ENCODE data around the gene C1orf87.
A peak's percentile ranks its signal among the peaks of the same experiment; 100 is the strongest.

C1orf87 gene

GRCh38 chr1:59967141-59967697, 106.4 kb downstream of the C1orf87 start:
- H3K4me3 ChIP-seq (ENCODE audit: low read length) = no peak overlapping the region
- no peak for TF ChIP-seq CTCF (IDR thresholded peaks at IDR 0.05; ENCODE audit: insufficient read depth, low read depth, low read length, missing control alignments)
- DNase-seq (ENCODE audit: low read depth) = no peak

DNA sequence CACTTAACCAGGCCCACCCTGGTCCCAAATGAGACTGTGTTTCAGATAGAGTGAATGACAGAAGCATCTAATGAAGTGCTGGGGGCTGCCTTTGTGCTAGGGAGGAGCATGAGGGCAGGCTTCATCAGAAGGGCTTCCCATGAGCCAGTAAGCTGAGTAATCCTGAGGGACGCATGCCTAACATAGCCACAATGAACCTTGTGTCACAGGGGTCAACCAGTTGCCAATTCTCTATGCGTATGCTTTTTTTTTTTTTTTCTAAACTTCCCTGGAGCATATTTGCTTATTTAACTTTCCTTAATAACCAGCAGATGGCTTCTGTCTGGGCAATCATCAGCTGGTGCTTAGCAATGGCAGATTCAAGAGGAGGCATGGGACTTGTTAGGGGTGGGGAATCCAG, 121.5 kb downstream of the C1orf87 start:
- H3K4me3 ChIP-seq (ENCODE audit: low read length) = no peak overlapping the region
- no peak for DNase-seq (ENCODE audit: low read depth)
- TF ChIP-seq CTCF (IDR thresholded peaks at IDR 0.05; ENCODE audit: insufficient read depth, low read depth, low read length, missing control alignments) = no peak

GRCh38 chr1:59949648-59950047, 123.9 kb downstream of the C1orf87 start:
- no peak for DNase-seq (ENCODE audit: low read depth)
- TF ChIP-seq CTCF (IDR thresholded peaks at IDR 0.05; ENCODE audit: insufficient read depth, low read depth, low read length, missing control alignments) = no peak
- H3K4me3 ChIP-seq (ENCODE audit: low read length) = no peak overlapping the region

- TF ChIP-seq CTCF (IDR thresholded peaks at IDR 0.05; ENCODE audit: insufficient read depth, low read depth, low read length, missing control alignments) = no peak
- no peak for DNase-seq (ENCODE audit: low read depth)
- H3K4me3 ChIP-seq (ENCODE audit: low read length) = no peak overlapping the region
These were observed 124.6 kb downstream of the C1orf87 start for GRCh38 chr1:59948990-59949389.

GRCh38 chr1:59947047-59947938, 126.3 kb downstream of the C1orf87 start:
- H3K4me3 ChIP-seq (ENCODE audit: low read length) = no peak overlapping the region
- DNase-seq (ENCODE audit: low read depth) = peak; percentile 77
- TF ChIP-seq CTCF (IDR thresholded peaks at IDR 0.05; ENCODE audit: insufficient read depth, low read depth, low read length, missing control alignments) = peak; percentile 99

DNA sequence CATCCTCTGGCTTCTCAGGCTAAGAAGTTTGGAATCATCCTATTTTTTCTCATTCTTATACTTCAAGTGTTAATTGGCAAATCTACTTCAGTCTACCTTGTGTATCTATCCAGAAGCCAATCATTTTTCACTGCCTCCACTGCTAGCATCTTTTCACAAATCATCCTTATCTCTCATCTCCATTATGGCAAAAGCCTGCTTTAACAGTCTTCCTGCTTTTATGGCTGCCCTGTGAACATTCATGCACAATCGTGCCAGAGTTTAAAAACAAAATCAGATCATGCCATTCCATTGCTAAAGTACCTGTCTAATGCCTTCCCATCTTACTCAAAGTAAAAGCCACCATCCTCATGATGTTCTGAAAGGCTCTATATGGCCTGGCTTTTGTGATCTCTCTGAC, 127.8 kb downstream of the C1orf87 start:
- H3K4me3 ChIP-seq (ENCODE audit: low read length) = no peak overlapping the region
- no peak for TF ChIP-seq CTCF (IDR thresholded peaks at IDR 0.05; ENCODE audit: insufficient read depth, low read depth, low read length, missing control alignments)
- no peak for DNase-seq (ENCODE audit: low read depth)
